ENCODE data around the gene RGS7. TPM values are rescaled to one million over a fixed set of nuclear protein-coding genes. Genes with fewer than 3 reads are reported as not detected.

RGS7 gene
- total RNA-seq, 1 experiment from 2014 or later = 1.5 TPM

- H3K27me3 ChIP-seq (ENCODE audit: insufficient read depth, low read length) = no peaks in the 10 kb centered on the region
- H3K9me3 Mint-ChIP-seq = no peaks in the 10 kb centered on the region
- H3K23me2 ChIP-seq (ENCODE audit: insufficient read length, low read depth, low read length, poor library complexity, severe bottlenecking) = no peaks in the 10 kb centered on the region
- DNase-seq = no peak
- H2BK15ac ChIP-seq (ENCODE audit: low read depth, low read length) = no peak overlapping the region
- no peak overlapping the region for H3K14ac ChIP-seq (ENCODE audit: insufficient read depth, low read length)
- no peak overlapping the region for H3K18ac ChIP-seq (ENCODE audit: insufficient read length, low read depth, low read length)
- H2BK12ac ChIP-seq (ENCODE audit: insufficient read length, low read depth, low read length) = no peak overlapping the region
- H3K27me3 Mint-ChIP-seq (ENCODE audit: low read depth) = no peaks in the 10 kb centered on the region
- H3K79me1 ChIP-seq (ENCODE audit: insufficient read depth, low read depth, low read length, poor library complexity, severe bottlenecking) = no peaks in the 10 kb centered on the region
- peak overlapping the region in 2 of 3 experiments; percentile 6 to 67; a peak in 1 of 7 replicates for H3K27ac Mint-ChIP-seq
- no peak overlapping the region for H3K9ac ChIP-seq (ENCODE audit: extremely low read depth, insufficient read length, low read length)
- no peak overlapping the region for H4K91ac ChIP-seq (ENCODE audit: insufficient read length, low read depth, low read length)
- H3K36me3 Mint-ChIP-seq (ENCODE audit: insufficient read depth in 1 of 3, low read depth in 3 of 3) = no peaks in the 10 kb centered on the region
- H3K4me2 ChIP-seq (ENCODE audit: insufficient read depth, insufficient read length, low read length) = no peak overlapping the region
- no peak overlapping the region for H3K4me3 Mint-ChIP-seq
- H4K5ac ChIP-seq (ENCODE audit: insufficient read length, low read depth, low read length) = no peak overlapping the region
- no peak overlapping the region for H4K8ac ChIP-seq (replicated peaks; ENCODE audit: insufficient read length, low read depth, low read length)
- no CpG with 5 or more reads among the region's 11 CpGs for WGBS (ENCODE audit: extremely low coverage, insufficient read length, low lambda C conversion rate)
- no peak overlapping the region for H2BK120ac ChIP-seq (ENCODE audit: low read depth, low read length, poor library complexity, severe bottlenecking)
- no peaks in the 10 kb centered on the region for H3K4me1 ChIP-seq (ENCODE audit: insufficient read depth, low read length)
- H3K4me1 Mint-ChIP-seq = peaks cover 6 to 7% of the 10 kb centered on the region in 2 experiments
- H3K27ac ChIP-seq (ENCODE audit: insufficient read length, low read depth, low read length) = no peak overlapping the region
- no peak overlapping the region for H3K23ac ChIP-seq (ENCODE audit: insufficient read length, low read depth, low read length)
- H2BK5ac ChIP-seq (ENCODE audit: insufficient read length, low read length) = no peak overlapping the region
- no peaks in the 10 kb centered on the region for H3K79me2 ChIP-seq (ENCODE audit: insufficient read depth, low read length)
- no peak overlapping the region for H2BK20ac ChIP-seq (ENCODE audit: low read depth, low read length, poor library complexity, severe bottlenecking)
- no peak overlapping the region for H3K56ac ChIP-seq (ENCODE audit: insufficient read length, low read depth, low read length)
- H3T11ph ChIP-seq (ENCODE audit: low read length) = no peak overlapping the region
- no peak for TF ChIP-seq CTCF (conservative IDR thresholded peaks at IDR 0.05)
- H3K9me3 ChIP-seq (ENCODE audit: control insufficient read depth, low read depth, low read length) = no peaks in the 10 kb centered on the region
- no peak overlapping the region for H3K4ac ChIP-seq (ENCODE audit: low read depth, low read length)
- H2AK5ac ChIP-seq (ENCODE audit: insufficient read length, low read length) = no peak overlapping the region
- no peak overlapping the region for H2AFZ ChIP-seq (ENCODE audit: low read length)
- H4K20me1 ChIP-seq (ENCODE audit: control insufficient read depth, insufficient read depth, insufficient read length) = no peaks in the 10 kb centered on the region
Observed at GRCh38 chr1:240888787-240889048, 468.3 kb downstream of the RGS7 start.
